OCI-M2 (cell line): Measurements from ENCODE around the gene KCNIP4.

ENCODE experiments used
- DNase-seq: peaks from one replicate; lab custom pipeline; 2025; ENCODE audit not compliant: unreplicated experiment; lab: John Stamatoyannopoulos, UW

Gene KCNIP4

DNA sequence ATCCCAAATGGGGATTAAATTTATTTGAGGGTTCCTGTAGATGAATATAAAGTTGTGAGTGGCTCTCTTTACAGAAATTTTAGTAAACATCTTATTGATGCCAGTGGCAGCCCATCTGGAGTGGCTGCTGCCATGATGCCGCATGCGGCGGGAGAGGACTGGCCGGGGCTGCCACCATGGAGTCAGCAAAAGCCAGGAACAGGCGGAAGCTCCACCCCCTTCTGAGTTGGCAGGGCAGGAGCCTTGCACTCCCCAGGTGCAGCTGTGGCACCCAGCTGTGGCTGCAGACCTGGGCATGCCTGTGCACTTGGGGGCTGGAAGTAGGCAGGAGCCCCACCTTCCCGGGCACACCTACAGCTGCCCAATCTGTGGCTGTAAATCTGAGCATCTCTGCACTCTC, 92.3 kb downstream of the KCNIP4 start:
- no peak for DNase-seq

DNA sequence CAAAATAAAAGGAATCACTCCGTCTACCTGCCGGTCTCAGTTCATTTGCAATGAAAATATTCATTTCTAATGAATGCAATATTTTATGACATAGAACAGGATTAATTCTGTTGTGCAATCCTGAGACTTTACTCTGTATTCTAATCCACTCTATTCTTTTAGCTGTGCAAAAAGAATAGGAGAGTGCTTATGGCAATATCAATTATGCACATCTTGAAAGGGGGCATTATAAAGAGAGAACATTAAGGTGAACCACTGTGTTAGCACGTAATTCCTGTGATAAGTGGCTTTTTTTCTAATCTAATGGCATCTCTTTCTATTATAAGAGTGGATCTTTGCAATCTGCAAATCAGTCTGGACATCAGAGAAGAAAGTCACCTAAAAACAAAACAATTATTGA, 99.5 kb downstream of the KCNIP4 start:
- no peak for DNase-seq

DNA sequence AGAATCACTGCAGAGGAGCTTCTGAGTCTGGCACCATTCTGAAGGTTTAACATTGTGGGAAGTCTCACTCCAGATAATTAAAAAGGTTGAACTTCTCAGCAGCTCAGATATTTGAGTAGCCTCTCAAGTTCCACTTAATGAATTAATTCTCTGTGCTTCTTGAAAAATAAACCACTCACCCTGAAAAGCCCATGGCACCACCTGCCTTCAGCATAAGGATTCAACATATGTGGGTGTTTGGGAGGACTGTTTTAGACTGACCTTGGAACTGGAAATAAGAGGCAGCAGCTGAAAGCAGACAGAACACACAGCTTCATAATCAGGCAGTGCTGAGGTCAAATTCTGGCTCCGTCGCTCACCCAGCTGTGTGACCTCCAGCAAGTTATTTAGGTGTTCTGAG, 100.6 kb downstream of the KCNIP4 start:
- DNase-seq: no peak

DNA sequence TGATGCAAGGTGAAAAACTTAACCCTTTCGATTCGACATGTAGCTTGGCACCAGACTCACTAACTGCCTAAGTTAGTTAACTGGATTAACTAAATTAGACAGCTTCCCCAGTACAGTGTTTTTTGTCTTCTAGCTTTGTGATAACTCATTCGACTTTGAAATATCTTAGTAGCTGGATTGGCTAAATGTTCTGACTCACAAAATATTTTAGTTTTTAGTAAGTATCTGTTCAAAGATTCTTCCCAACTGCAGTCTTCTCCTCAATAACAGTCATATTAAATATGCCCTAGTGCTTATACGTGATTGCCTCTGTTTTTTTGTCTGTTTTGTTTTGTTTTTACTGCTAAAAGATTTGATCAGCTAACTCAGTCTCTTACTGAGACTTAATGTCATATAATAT, 102.9 kb downstream of the KCNIP4 start:
- no peak for DNase-seq

DNA sequence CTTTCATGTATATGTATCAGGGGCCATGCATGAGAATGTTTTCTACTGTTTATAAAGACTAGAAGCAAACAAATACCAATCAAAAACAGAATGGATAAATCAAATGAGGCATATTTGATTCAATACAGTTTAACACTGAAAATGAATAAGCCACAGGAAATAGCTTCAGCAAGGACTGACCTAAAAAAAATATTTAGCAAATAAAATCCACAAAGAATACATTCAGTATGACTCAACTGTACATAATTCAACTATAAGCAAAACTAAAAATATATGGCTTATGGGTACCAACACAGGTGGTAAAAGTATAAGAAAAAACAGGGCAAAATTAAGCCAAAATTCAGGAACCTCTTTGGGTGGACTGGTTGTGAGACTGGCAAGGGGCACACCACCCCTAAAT, 112.9 kb downstream of the KCNIP4 start:
- no peak for DNase-seq

DNA sequence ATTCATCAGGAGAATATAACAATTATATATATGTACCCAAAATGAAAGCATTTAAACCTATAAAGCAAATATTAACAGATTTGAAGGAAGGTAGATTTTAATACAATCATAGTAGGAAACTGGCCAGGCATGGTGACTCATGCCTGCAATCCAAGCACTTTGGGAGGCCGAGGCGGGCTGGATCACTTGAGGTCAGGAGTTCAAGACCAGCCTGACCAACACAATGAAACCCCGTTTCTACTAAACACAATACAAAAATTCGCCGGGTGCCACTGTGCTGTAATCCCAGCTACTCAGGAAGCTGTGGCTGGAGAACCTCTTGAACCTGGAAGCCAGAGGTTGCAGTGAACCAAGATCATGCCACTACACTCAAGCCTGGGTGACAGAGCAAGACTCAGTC, 118.3 kb downstream of the KCNIP4 start:
- DNase-seq: no peak

DNA sequence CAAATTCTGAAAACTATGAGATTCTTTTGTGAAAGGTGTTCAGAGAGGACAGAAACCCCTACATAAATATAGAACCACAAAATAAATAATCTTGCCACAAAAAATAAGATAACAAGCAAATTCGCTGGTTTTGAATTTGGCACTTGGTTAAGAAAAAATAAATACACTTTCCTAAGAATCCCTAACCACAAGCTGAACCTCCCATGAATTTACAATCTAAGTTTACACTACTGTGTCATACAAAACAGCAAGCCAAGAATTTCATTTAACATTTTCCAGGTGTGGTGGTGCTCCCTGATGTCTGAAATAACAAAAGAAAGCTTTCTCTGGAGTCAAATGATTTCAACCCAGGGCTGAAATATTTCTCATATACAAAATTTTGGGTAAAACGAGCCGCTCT, 121.0 kb downstream of the KCNIP4 start:
- no peak for DNase-seq

DNA sequence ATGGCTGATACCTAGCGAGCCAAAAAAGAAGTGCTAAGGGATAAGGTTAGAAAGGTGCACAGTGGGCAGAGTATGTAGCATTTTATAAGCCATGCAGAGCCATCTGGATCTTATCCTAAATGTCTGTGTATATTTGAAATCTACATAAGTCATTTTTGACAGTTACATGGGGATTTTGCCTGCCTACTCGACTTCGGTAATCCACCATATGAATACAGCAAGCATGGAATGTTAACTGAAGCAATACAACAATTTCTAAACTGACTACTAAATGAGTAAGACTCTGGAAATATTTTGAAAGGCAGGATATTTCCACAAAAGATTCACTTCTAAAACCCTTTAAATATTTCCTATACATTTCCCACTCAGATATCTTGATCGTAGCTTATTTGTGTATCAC, 122.5 kb downstream of the KCNIP4 start:
- DNase-seq: no peak

DNA sequence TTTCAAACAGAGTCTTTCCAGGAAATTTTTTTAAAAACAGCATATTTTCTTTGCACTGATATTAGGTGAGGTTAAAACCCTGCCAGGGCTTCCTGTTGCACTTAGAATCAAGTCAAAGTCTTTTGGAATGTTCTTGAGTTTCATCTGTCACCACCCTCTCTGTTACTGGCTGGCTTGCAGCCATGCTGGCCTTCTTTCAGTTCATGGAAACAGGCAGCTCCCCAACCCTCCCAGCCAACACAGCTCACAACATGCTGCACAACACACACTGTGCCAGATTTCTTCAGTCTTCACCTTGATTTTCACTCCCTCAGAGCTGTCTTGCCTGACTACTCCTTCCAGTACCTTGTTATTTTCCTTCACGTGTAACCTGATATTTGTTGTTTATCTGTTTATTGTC, 129.5 kb downstream of the KCNIP4 start:
- DNase-seq: no peak

DNA sequence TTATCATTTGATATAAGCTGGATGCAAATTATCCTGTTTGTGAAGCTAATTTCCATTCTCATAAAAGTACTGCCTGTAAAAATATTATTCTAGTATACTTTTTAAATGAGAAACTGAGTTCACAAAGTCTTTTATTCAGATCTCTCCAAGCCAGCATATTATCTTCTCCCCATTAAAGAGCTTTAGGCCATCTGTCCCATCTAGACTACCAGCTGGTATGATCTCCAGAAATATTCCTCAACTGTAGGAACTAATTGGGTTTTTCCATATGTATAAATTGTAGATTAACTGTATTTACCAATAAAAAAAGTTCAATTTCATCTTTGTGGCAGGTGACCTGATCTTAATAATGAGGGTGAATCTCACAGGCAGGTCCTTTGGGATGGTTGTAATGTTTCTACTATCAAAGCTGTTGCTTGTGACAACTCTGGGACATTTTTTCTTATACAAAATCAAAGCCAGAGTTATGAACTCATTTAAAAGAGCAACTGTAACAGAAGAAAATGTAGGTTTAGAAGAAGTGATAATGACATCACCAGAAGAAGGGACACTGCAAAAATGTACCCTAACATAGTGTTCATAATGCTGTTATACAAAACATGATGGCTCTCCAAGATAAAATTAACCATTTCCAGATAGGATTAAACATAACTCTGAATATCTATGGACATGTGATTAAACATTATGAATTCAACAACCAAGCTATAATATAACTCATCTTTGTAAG, 132.8 kb downstream of the KCNIP4 start:
- DNase-seq: no peak

DNA sequence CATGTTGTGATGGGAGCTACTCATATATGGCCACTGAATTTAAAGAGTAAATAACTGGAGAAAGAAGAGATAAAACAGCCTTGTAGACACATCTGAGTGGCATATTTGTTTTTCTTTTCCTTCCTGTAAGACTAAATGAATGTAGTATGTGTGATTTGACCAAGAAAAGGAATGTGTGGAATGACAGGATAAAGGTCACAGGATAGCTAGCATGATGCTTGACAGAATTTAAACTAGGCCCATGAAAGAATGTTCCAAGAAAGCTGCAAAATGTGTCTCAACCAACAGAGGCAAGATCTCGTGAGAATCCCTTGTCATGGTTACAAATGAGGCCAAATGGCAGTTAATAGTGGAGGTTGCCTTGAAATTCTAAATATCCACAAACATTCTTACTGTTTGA, 137.0 kb downstream of the KCNIP4 start:
- DNase-seq: no peak

DNA sequence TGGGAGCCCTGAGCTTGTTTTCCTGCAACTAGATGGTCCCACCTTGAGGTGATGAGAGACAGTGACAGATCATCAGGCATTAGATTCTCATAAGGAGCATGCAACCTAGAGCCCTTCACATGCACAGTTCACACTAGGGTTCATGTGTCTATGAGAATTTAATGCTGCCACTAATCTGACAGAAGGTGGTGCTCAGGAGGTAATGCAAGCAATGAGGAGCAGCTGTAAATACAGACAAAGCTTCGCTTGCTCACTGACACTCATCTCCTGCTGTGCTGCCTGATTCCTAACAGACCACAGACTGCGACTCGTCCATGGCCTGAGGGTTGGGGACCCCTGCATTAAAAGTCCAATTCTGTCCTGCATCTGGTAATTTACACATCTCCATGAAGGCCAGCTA, 141.6 kb downstream of the KCNIP4 start:
- DNase-seq: no peak

DNA sequence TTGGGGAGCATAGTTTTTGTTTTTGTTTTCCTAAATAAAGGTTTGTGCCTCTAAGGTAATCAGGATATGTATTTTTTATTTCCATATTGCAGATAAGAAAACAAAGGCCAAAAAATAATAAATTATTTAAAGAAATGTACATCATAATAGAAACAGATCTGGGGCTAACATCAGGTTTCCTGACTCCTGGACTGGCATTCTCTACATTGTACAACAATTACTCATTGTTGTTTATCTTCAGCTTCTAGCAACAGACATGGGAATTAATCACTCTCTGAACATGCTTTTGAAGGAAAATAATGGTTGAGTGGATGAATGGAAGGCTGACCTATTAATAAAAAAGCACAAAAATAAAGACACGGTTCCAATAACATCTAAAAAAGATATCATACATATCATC, 146.2 kb downstream of the KCNIP4 start:
- no peak for DNase-seq

DNA sequence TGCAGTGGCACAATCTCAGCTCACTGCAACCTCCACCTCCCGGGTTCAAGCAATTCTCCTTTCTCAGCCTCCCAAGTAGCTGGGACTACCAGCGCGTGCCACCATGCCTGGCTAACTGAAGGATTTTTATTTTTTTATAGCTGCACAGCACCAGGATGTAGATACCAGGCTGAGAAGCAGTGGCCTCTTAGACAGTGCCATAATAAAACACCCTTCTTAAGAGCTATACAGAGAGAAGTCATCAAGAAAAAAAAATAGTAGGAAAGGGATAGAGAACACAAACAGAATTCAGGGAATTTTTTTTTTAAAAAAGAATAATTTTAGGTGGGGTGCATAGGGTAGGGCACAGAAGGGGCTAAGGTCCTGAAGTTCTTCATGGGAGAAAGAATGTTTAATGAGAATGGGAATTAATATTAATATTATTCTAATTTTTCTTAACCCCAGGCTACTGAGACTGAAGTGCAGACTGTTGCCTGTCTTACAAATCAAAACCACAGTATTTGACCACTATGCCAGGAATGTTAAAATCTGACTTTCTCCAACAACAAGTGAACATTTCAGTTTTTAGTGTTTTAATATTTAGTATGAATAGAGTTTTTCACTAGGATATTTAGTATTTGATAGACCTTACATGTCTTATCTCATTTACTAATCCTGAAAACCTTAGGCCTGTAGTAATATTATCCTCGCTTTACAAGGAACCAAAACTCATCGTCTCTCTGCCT, 146.7 kb downstream of the KCNIP4 start:
- DNase-seq: no peak

DNA sequence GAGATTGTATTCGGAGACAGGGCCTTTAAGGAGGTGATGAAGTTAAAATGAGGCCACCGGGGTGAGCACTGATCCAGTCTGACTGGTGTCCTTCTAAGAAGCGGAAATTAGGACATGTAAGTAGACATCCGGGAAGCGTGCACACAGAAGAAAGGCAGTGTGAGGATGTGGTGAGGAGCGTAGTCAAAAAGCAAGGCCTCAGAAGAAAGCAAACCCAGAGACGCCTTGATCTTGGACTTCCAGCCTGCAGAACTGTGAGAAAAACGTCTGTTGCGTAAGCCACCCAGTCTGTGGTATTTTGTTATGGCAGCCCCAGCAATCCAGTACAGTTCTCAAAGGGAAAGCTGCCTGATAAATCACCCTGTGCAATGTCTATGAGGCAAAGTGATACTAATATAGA, 153.5 kb downstream of the KCNIP4 start:
- DNase-seq: no peak

DNA sequence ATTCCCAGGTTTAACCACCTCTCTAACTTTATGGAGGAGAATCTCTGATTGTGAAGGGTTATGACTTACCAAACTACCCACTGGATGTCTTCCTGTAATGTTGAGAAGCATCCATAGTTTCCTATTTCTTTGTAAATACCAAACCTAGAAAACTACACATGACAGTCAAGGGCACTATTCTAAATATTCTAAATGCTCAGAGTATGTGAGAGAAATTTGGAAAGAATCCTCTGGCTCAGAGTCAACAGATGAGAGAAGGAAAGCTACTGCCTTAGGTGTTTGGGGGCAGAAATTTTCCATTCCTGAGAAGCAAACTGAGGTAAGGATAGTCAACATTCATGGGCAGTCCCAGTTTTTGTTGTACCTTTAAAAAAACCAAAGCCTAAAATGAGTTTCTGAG, 155.8 kb downstream of the KCNIP4 start:
- DNase-seq: no peak

DNA sequence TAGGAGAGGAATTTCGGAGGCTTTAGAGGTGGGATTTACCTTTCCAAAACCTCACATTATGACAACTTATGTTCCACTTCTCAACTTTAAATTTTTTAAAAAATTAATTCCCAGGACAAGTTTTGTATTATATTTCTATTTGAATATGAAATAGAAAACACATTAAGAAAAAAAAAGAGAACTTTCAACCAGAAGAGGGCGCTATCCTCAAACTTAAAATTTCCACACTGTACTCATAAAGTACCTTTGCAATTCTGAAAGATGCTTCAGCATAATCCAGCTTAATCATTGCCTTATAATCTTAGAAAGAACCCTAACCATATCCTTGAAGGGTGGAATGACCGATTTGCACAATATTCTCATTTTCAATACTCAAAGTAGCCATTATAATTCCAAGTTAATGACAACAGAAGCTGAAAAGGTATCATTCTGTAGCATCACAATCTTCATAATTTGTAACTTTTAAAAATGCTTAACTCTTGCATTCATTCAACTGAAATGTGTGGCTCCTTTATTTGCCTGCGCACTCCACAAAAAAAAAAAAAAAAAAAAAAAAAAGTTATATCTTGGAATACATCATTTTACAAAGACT, 158.0 kb downstream of the KCNIP4 start:
- no peak for DNase-seq

DNA sequence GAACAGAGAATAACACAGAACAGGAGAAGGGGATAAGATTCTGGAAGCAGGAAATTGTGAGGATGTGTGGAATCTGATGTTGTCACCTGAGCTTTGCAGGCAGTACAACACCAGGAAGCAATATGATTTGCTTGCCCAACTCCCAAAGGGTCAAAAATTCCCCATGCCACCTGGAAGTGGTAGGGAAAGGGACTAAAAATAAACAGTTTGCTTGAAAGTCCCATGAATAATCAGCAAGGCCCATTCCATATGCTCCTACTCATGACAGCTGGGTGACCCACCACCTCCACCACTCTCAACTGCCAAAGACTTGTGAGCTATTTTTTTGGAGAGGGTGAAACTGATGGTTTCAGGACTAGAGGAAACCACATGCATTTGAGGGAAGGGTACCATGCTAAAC, 168.4 kb downstream of the KCNIP4 start:
- no peak for DNase-seq

DNA sequence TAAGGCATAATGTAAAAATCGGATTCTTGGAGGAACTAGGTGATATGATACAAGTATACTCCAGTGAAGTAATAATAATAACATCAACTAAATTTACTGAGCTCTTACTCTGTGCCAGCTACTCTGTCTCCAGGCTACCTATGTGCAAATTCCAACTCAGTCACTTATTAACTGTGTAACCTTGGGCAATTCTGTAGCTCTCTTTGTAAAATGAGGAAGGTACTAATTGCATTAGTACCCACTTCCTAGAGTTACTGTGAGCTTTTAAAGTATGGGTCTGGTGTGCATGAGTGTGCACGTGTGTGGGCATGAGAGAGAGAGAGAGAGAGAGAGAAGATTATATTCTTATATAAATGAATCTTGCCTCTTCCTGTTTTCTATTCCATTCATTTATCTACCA, 169.9 kb downstream of the KCNIP4 start:
- no peak for DNase-seq

DNA sequence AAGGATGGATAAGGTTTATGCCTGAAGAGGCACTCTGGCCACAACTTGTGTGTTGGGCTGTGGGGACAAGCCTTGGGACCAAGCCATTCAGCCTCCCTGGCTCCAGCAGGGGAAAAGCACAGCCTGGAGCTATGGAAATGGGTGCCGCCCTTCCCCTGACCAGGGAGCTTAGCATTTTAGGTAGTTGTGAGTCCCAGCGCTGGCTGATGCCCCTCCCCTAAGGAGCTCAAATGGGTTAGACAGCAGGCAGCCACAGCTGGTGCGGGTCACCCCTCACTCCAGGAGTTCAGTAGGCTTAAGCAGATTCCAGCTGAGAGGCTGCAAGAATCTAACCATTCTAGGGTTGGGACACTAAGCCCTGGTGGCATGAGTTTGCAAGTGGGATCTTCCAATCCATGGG, 172.9 kb downstream of the KCNIP4 start:
- DNase-seq: no peak

DNA sequence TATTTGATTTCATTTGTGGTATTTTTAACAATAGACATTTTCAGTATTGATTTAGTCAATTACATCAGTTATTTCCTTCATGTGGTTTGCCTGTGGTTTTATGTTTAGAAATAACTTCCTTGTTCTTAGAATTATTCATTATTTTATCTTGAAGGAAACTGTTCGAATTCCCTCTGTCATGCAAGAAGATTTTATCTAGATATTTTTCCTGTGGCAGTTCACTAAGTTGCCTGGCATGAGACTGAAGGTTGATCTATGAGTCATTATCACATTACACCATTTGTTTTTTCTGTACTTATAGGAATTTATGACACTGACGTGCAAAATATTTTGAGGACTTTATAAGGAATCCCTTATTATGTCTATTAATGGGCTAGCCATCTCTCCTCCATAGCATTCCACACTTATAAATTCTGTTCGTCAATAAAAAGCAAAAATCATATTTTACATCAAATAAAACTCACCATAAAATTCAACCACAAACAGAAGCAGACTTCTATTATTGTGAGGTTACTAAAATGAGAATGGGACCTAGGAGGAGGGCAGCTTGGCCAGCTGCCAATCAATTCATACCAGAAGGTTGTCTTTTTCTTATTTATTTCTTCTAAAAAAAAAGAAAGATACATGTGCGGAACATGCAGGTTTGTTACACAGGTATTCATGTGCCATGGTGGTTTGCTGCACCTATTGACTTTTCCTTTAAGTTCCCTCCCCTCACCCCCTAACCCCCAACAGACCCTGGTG, 179.0 kb downstream of the KCNIP4 start:
- no peak for DNase-seq
